Stimulated activated naive B cell treated with anti-CD40 and anti-IgM and Interleukin-4, amounts not matched to agents 10 μg/mL and 1 μg/mL and 100 μg/mL, for 72 hours (primary cell): ENCODE data around the gene ZNF648.
"Not testable (repeated sequence)": the region's sequence is repeated elsewhere in the genome, so short reads cannot be mapped to it uniquely, and the experiment has no call there.

Experiments
- ATAC-seq, 2 donors: fragments of 150-1000 bp; cut with Tn5 transposase; replicated peaks; 2 replicates each; pipeline ENCODE4 v1.10.0; 2021; ENCODE audit warnings: moderate library complexity in 1 of 2
- DNase-seq: peaks from one replicate; pipeline ENCODE4 v3.0.0; 2021
- H3K27ac Mint-ChIP-seq: one replicate; pipeline ENCODE4 v1.8.0; 2022; ENCODE audit warnings: mild to moderate bottlenecking, mixed read lengths
- H3K27me3 Mint-ChIP-seq, 2 donors: one replicate each; pipeline ENCODE4 v1.8.0; 2022; ENCODE audit warnings: mixed read lengths in 2 of 2
- H3K36me3 Mint-ChIP-seq, 2 donors: one replicate each; pipeline ENCODE4 v1.8.0; 2022; ENCODE audit warnings: mixed read lengths in 2 of 2, mild to moderate bottlenecking in 1 of 2
- H3K4me1 Mint-ChIP-seq, 2 donors: one replicate each; pipeline ENCODE4 v1.8.0; 2022; ENCODE audit warnings: mixed read lengths in 2 of 2, mild to moderate bottlenecking in 1 of 2
- H3K4me3 Mint-ChIP-seq, 2 donors: one replicate each; pipeline ENCODE4 v1.8.0; 2022; ENCODE audit warnings: mild to moderate bottlenecking in 2 of 2, mixed read lengths in 2 of 2, moderate library complexity in 1 of 2
- H3K9me3 Mint-ChIP-seq, 2 donors: one replicate each; pipeline ENCODE4 v1.8.0; 2022; ENCODE audit warnings: mixed read lengths in 2 of 2, mild to moderate bottlenecking in 1 of 2

The ZNF648 gene, protein sequence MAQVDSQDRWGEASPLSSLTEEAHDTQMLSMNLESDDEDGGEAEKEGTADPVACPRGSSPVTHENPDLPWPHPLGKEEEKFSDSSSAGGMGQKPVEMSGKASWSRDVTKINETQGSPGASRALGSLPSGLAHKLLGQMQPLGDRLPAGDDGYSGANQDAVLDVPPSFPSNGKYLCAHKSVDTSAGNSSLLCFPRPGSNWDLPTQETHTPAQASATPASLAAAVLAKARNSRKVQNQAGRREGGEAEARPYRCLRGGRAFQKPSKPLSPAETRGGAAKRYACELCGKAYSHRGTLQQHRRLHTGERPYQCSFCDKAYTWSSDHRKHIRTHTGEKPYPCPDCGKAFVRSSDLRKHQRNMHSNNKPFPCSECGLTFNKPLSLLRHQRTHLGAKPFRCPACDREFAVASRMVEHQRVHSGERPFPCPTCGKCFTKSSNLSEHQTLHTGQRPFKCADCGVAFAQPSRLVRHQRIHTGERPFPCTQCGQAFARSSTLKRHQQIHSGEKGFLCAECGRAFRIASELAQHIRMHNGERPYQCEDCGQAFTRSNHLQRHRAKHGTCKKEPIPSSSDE

DNA sequence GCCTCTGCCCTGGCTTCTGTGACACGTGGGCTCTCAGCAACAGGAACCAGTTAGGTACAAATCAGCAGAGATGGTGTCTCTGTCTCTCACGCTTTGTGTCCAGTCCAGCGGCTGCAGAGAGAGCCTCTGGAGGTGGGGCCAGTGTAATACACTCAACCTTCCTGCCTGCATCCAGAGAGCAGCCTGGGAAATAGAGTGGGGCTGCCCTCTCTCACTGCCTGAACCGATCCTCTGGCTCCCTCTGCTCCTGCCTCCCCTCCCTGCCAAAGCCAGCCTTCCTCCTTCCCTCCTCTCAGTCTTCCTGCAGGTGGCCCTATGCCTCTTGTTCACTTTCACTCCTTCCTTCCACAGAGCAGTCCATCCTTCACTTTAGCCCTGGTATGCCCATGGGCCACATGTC is at the start of gene ZNF648:
ZNF648 (minus strand) TSS at position 119 of the 400 bp plus-strand sequence. CDS start 3,702 bp downstream, outside the sequence.
- Mint-ChIP-seq H3K27me3 (peaks cover 55 to 59% of the 10 kb centered on the region in 2 donors), H3K4me1 (peaks cover 0 to 2% of the 10 kb centered on the region in 2 donors), H3K9me3 (peaks cover 0 to 5% of the 10 kb centered on the region in 2 donors), H3K27ac (no peak within 1 kb of the TSS), H3K36me3 (no peaks in the 10 kb centered on the region), H3K4me3 (no peak within 1 kb of the TSS)
- ATAC-seq (peak in 1 of 2 donors; percentile 10), DNase-seq (no peak)

DNA sequence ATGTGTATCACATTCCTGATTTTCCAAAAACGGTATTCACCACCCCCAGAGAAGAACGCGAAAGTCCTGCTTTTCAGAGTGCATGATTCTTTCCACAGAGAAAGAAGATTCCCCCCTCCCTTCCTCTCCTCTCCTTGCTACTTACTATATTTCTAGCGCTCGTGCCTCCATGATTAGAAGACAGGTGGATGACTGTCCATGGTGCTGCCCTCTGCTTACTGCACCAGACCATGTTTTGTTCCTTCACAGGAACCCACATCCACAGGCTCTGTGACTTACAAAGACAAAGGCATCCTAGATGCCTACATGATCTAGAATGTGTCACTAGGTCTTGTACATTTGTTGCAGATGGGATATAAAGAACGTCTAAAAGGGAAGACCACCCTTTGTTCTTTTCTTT is 49.1 kb upstream of the ZNF648 start:
- H3K27me3 Mint-ChIP-seq, result peaks cover 29 to 58% of the 10 kb centered on the region in 2 donors
- DNase-seq (no peak), ATAC-seq (no peak)
- no peak overlapping the region for H3K4me3 Mint-ChIP-seq
- no peaks in the 10 kb centered on the region for H3K4me1 Mint-ChIP-seq
- no peak overlapping the region for H3K27ac Mint-ChIP-seq
- peaks cover 0 to 3% of the 10 kb centered on the region in 2 donors for H3K36me3 Mint-ChIP-seq
- peaks cover 6 to 7% of the 10 kb centered on the region in 2 donors for H3K9me3 Mint-ChIP-seq

DNA sequence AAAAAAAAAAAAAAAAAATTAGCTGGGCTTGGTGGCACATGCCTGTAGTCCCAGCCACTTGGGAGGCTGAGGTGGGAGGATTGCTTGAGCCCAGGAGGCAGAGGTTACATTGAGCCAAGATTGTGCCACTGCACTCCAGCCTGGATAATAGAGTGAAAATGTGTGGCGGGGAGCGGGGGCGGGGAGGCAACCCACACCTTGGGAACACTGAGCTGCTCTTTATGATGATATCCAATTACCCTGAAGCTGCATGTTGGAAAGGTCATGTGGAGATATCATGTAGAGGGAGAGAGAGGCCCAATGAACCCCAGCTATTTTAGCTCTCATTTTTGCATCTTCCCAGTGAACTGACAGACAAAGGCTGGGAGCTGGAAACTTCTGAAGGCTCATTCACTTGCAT is 48.3 kb upstream of the ZNF648 start:
- Mint-ChIP-seq H3K27me3 (peaks cover 32 to 64% of the 10 kb centered on the region in 2 donors), H3K4me3 (no peak overlapping the region)

DNA sequence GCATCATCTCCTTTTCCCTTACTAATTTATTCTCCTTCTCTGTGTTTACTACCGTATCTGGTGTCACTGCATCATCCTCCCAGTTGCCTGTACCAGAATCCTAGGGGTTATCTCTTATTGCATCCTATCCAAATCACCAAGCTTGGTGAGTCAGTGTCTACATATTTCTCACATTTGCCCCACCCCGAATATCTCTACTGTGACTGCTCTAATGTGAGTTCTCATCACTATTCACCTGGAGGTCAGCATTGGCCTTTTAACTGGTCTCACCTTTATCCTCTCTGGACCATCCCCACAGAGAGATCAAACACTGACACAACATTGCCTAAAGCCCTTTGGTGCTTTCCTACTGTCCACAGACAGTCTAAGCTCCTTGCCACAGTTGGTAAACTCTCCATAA is 45.7 kb upstream of the ZNF648 start:
- ATAC-seq, result no peak
- H3K36me3 Mint-ChIP-seq, result peaks cover 0 to 3% of the 10 kb centered on the region in 2 donors
- peaks cover 26 to 50% of the 10 kb centered on the region in 2 donors for H3K27me3 Mint-ChIP-seq

More for the DNA sequence above, 48.3 kb upstream of the ZNF648 start:
- Mint-ChIP-seq H3K9me3 (peaks cover 7 to 8% of the 10 kb centered on the region in 2 donors), H3K4me1 (no peaks in the 10 kb centered on the region), H3K36me3 (peaks cover 0 to 3% of the 10 kb centered on the region in 2 donors), H3K27ac (no peak overlapping the region)
- DNase-seq (no peak), ATAC-seq (no peak)

DNA sequence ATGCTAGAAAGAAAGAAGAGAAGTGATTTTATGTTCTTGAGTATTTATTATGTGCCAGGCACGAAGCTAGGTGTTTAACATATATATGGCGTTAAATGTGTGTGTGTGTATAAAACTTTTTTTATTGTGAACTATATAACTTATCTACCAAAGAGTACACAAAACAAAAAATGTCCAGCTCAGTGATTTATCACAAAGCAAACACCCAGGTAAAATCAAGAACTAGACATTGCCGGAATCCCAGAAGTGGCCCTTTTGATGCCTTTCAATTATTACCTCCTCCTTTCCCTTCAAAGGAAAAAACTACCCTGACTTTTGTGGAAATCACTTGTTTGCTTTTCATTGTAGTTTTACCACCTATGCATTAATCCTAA is 40.5 kb upstream of the ZNF648 start:
- H3K27me3 Mint-ChIP-seq, result peaks cover 5 to 40% of the 10 kb centered on the region in 2 donors
- ATAC-seq (no peak), DNase-seq (no peak)
- H3K4me1 Mint-ChIP-seq, result no peaks in the 10 kb centered on the region
- H3K4me3 Mint-ChIP-seq, result no peak overlapping the region
- peaks cover under 1 to 4% of the 10 kb centered on the region in 2 donors for H3K9me3 Mint-ChIP-seq
- H3K27ac Mint-ChIP-seq, result no peak overlapping the region
- H3K36me3 Mint-ChIP-seq, result no peaks in the 10 kb centered on the region

More for the DNA sequence above, 45.7 kb upstream of the ZNF648 start:
- Mint-ChIP-seq H3K27ac (no peak overlapping the region), H3K4me1 (no peaks in the 10 kb centered on the region), H3K9me3 (peaks cover 7 to 8% of the 10 kb centered on the region in 2 donors), H3K4me3 (no peak overlapping the region)
- no peak for DNase-seq

DNA sequence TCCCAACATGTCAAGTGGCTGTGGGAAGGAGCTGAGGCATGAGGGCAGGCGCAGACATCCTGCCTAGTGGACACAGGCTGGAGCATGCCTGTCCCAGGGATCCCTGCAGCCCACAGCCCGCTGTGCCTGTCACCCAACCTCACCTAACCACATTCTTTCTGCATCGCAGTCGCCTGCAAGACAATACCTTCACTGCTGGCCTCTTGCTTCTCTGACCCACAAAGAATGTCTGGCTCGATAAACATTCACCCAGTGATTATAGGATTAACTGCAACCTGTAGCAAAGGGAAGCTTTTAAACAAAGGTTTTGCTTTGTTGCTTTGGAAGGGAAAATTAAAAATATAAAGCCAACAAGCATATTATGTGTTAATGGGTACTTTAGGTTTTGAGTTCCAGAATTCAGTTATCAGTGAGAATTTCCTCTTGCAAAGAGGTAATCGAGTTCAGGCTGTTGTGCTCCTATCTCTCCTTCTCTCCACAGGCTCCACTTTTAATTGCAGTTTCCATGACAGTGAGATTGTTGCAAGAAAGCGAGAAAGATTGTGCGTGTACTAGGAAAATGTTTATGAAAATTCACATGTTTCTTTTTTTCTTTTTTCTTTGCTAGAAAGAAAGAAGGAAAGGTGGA is 40.0 kb upstream of the ZNF648 start:
- H3K27me3 Mint-ChIP-seq, result peaks cover 4 to 41% of the 10 kb centered on the region in 2 donors
- no peak for ATAC-seq
- H3K4me3 Mint-ChIP-seq, result no peak overlapping the region

DNA sequence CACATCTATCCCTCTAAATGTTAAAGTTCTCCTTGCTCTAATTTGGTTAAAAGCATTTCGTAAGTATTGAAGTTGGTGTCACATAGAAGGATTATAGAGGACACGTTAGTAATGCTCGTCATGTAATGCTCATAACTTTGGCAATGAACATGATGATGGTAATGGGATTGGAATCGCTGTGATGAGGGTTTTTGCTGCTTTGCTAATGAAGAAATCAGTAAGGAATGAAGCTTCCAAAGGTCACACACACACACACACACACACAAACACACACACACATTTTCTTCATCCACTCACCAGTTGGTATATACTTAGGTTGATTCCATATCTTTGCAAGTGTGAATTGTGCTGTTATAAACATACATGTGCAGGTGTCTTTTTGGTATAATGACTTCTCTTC is 36.8 kb upstream of the ZNF648 start:
- no peaks in the 10 kb centered on the region for H3K36me3 Mint-ChIP-seq
- peaks cover 9 to 43% of the 10 kb centered on the region in 2 donors for H3K27me3 Mint-ChIP-seq

More for the DNA sequence above, 40.0 kb upstream of the ZNF648 start:
- no peak for DNase-seq
- Mint-ChIP-seq H3K9me3 (peaks cover 0 to 4% of the 10 kb centered on the region in 2 donors), H3K27ac (no peak overlapping the region), H3K36me3 (no peaks in the 10 kb centered on the region), H3K4me1 (no peaks in the 10 kb centered on the region)

DNA sequence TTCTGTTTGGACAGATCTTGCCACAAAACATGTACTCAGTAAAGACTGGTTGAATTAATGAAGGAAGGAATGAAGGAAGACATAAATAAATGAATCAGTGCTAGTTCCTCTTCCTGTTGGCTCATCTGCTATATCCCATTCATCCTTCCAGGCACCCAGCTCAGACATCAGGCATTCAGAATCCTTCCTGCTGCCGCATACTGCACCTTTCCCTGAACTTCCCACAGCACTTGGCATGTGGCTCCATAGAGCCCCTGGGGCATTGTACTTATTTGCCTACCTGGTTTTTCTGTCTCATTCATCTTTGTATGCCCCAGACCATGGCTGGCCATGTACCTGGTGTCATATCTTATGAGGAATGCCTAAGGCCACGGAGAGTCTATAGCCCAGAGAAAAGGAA is 34.4 kb upstream of the ZNF648 start:
- Mint-ChIP-seq H3K36me3 (no peaks in the 10 kb centered on the region), H3K9me3 (peaks cover 0 to 1% of the 10 kb centered on the region in 2 donors), H3K4me1 (no peaks in the 10 kb centered on the region), H3K4me3 (no peak overlapping the region), H3K27ac (no peak overlapping the region), H3K27me3 (peaks cover 16 to 30% of the 10 kb centered on the region in 2 donors)
- DNase-seq (no peak), ATAC-seq (no peak)

More for the DNA sequence above, 36.8 kb upstream of the ZNF648 start:
- Mint-ChIP-seq H3K27ac (no peak overlapping the region), H3K4me1 (no peaks in the 10 kb centered on the region), H3K4me3 (no peak overlapping the region), H3K9me3 (peaks cover 0 to 1% of the 10 kb centered on the region in 2 donors)
- ATAC-seq (no peak), DNase-seq (no peak)

DNA sequence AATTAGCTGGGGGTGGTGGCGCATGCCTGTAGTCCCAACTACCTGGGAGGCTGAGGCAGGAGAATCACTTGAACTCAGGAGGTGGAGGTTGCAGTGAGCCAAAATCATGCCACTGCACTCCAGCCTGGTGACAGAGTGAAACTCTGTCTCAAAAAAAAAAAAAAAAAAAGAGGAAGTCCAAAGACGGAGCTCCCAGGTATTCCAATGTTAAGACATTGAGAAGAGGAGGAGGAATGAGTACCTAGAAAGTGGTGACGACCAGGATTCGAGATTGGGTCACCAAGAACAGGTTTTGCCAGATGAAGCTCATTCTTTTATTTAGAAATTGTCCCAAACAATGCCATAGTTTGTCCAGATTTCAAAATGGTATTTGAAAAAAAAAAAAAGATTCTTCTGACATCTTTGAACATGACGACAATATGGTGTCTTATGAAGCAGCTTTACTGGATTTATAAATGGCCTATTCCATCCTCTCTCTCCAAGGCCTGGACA is 33.0 kb upstream of the ZNF648 start:
- DNase-seq, H3K36me3 Mint-ChIP-seq, H3K4me1 Mint-ChIP-seq: not testable (repeated sequence)

DNA sequence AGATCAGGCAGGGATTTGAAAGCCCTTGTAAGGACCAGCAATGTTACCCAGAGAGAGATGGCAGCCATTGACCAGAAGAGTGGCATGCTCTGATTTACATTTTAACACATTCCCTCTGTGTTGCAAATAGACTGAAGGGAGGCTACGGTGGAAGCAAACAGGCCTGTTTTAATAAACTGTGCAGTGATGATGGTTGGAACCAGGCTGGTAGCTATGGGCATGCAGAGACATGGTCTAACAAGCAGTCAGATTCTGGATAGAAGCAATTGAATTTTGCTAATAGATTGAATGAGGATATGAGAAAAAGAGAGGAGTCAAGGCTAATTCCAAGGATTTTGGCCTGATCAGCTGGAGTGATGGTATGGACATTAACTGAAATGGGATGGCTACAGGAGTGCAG is 32.3 kb upstream of the ZNF648 start:
- ATAC-seq (no peak), DNase-seq (no peak)
- no peak overlapping the region for H3K4me3 Mint-ChIP-seq
- no peak overlapping the region for H3K27ac Mint-ChIP-seq
- H3K9me3 Mint-ChIP-seq, result no peaks in the 10 kb centered on the region
- H3K27me3 Mint-ChIP-seq, result peaks cover 16 to 19% of the 10 kb centered on the region in 2 donors
- H3K36me3 Mint-ChIP-seq, result no peaks in the 10 kb centered on the region
- no peaks in the 10 kb centered on the region for H3K4me1 Mint-ChIP-seq

More for the DNA sequence above, 33.0 kb upstream of the ZNF648 start:
- not testable (repeated sequence) for ATAC-seq, H3K4me3 Mint-ChIP-seq, H3K27ac Mint-ChIP-seq, H3K9me3 Mint-ChIP-seq
- peaks cover 16 to 19% of the 10 kb centered on the region in 2 donors for H3K27me3 Mint-ChIP-seq

DNA sequence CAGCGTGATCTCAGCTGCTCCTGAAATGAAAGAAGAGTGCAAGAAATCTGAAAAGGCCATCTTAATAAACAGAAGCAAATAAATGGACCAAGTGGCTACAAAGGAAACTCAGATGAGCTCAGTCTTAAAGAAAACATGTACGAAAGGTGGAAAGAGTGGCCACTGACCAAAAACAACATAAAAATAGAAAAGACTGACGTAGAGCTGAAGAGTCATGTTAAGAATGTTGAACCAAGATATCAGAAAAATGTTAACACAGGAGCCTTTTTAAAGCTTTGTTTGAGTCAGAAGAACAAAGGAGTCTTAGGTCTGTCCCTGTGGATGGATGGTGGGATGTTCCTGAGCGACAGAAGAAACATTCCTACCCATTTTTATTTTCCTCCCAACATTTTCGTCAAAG is 30.8 kb upstream of the ZNF648 start:
- no peak overlapping the region for H3K27ac Mint-ChIP-seq
- no peak overlapping the region for H3K4me3 Mint-ChIP-seq
- no peaks in the 10 kb centered on the region for H3K4me1 Mint-ChIP-seq
- peaks cover 16 to 19% of the 10 kb centered on the region in 2 donors for H3K27me3 Mint-ChIP-seq
- H3K36me3 Mint-ChIP-seq, result no peaks in the 10 kb centered on the region
- no peaks in the 10 kb centered on the region for H3K9me3 Mint-ChIP-seq
- DNase-seq, result no peak
- ATAC-seq, result no peak

DNA sequence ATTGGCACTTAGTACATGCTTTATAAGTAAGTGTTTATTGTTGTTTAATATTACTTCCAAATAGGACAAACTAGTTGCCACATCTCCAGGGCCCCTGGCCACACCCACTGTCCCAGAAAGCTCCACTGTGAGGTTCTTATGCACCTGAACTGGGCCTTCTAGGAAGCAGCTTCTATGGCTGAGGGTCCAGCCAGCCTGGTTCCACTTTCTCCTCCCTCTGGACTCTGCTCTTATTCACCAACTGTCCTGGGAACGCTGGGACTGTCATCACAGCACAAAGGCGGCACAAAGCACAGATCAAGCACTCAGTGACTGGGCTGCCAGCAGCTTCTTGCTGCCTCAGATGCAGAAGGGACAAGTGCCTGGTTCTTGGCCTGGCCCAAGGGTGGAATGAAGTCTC is 29.6 kb upstream of the ZNF648 start:
- no peak overlapping the region for H3K4me3 Mint-ChIP-seq
- H3K27me3 Mint-ChIP-seq, result peaks cover 11 to 15% of the 10 kb centered on the region in 2 donors
- H3K36me3 Mint-ChIP-seq, result no peaks in the 10 kb centered on the region
- no peak overlapping the region for H3K27ac Mint-ChIP-seq
- ATAC-seq (no peak), DNase-seq (no peak)
- no peaks in the 10 kb centered on the region for H3K4me1 Mint-ChIP-seq
- no peaks in the 10 kb centered on the region for H3K9me3 Mint-ChIP-seq

DNA sequence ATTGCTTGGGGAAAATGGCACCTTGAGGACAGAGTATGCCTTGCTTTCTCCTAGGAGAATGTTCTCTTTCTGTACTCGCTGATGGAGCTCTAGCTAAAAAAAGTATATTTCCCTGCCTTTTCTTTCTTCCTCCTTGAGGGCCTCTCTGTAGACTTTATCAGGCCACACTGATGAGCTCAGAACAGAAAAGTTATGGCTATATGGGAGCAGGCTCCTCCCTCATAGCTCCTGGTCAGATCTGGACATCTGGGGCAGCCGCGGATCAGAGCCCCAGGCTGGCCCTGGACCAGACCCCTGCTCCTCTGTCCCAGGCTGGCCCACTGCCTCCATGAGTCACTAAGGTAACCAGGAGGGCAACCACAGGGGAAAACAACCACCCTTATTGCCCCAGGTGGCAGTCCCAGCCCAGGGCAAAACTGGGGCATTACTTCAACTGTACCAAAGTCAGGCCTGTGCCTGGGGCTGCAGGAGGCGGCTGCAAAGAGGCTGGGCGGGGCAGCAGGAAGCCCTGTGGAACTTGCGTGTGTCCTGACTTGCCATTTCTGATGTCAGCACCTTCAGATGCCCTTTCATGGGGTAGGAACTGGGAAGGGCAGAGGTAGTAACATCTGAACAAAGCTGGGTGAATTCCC is 26.3 kb upstream of the ZNF648 start:
- no peak overlapping the region for H3K4me3 Mint-ChIP-seq
- no peak overlapping the region for H3K27ac Mint-ChIP-seq
- H3K4me1 Mint-ChIP-seq, result peaks cover 2 to 8% of the 10 kb centered on the region in 2 donors

DNA sequence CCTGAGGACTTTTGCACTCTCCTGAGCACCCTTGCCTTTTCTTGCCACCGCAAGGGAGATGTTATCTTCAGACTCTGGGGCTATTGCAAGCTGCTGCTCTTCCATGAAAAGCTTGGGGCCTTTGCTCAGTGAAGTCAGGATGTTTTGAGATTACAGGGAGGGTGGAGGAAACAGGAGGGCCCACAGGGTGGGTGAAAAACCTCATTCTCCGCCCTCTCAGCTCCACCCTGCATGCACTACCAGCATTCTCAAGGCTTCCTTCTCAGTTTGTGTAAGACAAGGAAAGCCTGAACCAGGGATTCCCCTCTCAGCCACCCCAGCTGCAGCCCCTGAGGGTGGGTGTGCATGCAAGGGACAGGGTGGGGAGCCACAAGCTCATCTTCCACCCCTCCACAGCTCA is 25.8 kb upstream of the ZNF648 start:
- Mint-ChIP-seq H3K27ac (no peak overlapping the region), H3K9me3 (no peaks in the 10 kb centered on the region), H3K4me3 (no peak overlapping the region), H3K27me3 (peaks cover 0 to 5% of the 10 kb centered on the region in 2 donors), H3K36me3 (no peaks in the 10 kb centered on the region), H3K4me1 (peaks cover 2 to 8% of the 10 kb centered on the region in 2 donors)
- ATAC-seq (no peak), DNase-seq (no peak)

More for the DNA sequence above, 26.3 kb upstream of the ZNF648 start:
- no peak for DNase-seq
- H3K36me3 Mint-ChIP-seq, result no peaks in the 10 kb centered on the region
- no peaks in the 10 kb centered on the region for H3K9me3 Mint-ChIP-seq
- H3K27me3 Mint-ChIP-seq, result peaks cover 0 to 7% of the 10 kb centered on the region in 2 donors
- ATAC-seq, result no peak
